Large intestine (tissue), 3 donors: ENCODE measurements around the gene RD3L. TPM values are rescaled to one million over a fixed set of nuclear protein-coding genes. Genes with fewer than 3 reads are reported as not detected.

ENCODE experiments used
- DNase-seq, 2 donors: peaks; one replicate each; pipeline versions ENCODE4 v3.0.0 to v3.0.0-alpha.2; 2013
- H3K27ac ChIP-seq: one replicate; pipeline ENCODE4 v1.5.1; 2013; ENCODE audit warnings: low read length
- H3K27me3 ChIP-seq: 2 replicates; pipeline ENCODE4 v1.6.1; 2013; ENCODE audit warnings: low read length; ENCODE audit not compliant: control insufficient read depth, insufficient read depth
- H3K36me3 ChIP-seq: 2 replicates; pipeline ENCODE4 v1.6.1; 2013; ENCODE audit warnings: low read length; ENCODE audit not compliant: control insufficient read depth, insufficient read depth
- H3K4me1 ChIP-seq: one replicate; pipeline ENCODE4 v1.6.1; 2013; ENCODE audit warnings: low read length; ENCODE audit not compliant: control insufficient read depth, insufficient read depth
- H3K4me3 ChIP-seq: one replicate; pipeline ENCODE4 v1.5.1; 2013; ENCODE audit warnings: low read length
- H3K9me3 ChIP-seq: one replicate; pipeline ENCODE4 v1.6.1; 2013; ENCODE audit warnings: mild to moderate bottlenecking, low read depth, low read length, moderate library complexity; ENCODE audit not compliant: control insufficient read depth
- WGBS: methylation state at CpG from one replicate; pipeline ENCODE4 v1.1.5; 2013; ENCODE audit warnings: low lambda C conversion rate; ENCODE audit not compliant: insufficient coverage; 5-methylcytosine and 5-hydroxymethylcytosine counted together
- polyA plus RNA-seq: library from polyadenylated mRNA; unstranded; fragments of 120-200 nt; gene quantifications from one replicate; pipeline ENCODE4 v1.2.1, GENCODE V29; 2013

Gene RD3L
- polyA plus RNA-seq, 1 donor = not detected

- no peak for DNase-seq
- Histone ChIP-seq H3K4me3 (no peak overlapping the region), H3K27ac (no peak overlapping the region), H3K36me3 (no peaks in the 10 kb centered on the region), H3K27me3 (no peaks in the 10 kb centered on the region), H3K4me1 (no peaks in the 10 kb centered on the region), H3K9me3 (no peaks in the 10 kb centered on the region)
- 74% methylated on average over 4 of the region's 11 CpGs for WGBS
Measured at GRCh38 chr14:103960457-103961055, 18.2 kb upstream of the RD3L start.

- no peak overlapping the region for H3K4me3 ChIP-seq
- 88% methylated on average over 1 of the region's 5 CpGs for WGBS
- no peaks in the 10 kb centered on the region for H3K36me3 ChIP-seq
- no peak for DNase-seq
- H3K27ac ChIP-seq = no peak overlapping the region
- H3K9me3 ChIP-seq = no peaks in the 10 kb centered on the region
- H3K4me1 ChIP-seq = no peaks in the 10 kb centered on the region
- H3K27me3 ChIP-seq = no peaks in the 10 kb centered on the region
Measured at GRCh38 chr14:103949131-103949790, 6.9 kb upstream of the RD3L start.

- H3K27ac ChIP-seq = no peak overlapping the region
- no CpG with 5 or more reads among the region's 2 CpGs for WGBS
Measured at GRCh38 chr14:103948442-103948841, 6.1 kb upstream of the RD3L start.

GRCh38 chr14:103946975-103947374, 4.6 kb upstream of the RD3L start:
- Histone ChIP-seq H3K27me3 (peaks cover 3% of the 10 kb centered on the region), H3K4me1 (no peaks in the 10 kb centered on the region), H3K27ac (no peak overlapping the region), H3K4me3 (no peak overlapping the region), H3K36me3 (no peaks in the 10 kb centered on the region), H3K9me3 (no peaks in the 10 kb centered on the region)
- no peak for DNase-seq
- WGBS = 100% methylated on average over 1 of the region's 2 CpGs

More at GRCh38 chr14:103948442-103948841, 6.1 kb upstream of the RD3L start:
- H3K36me3 ChIP-seq = no peaks in the 10 kb centered on the region
- H3K4me3 ChIP-seq = no peak overlapping the region
- H3K27me3 ChIP-seq = peaks cover 2% of the 10 kb centered on the region
- no peaks in the 10 kb centered on the region for H3K9me3 ChIP-seq
- no peaks in the 10 kb centered on the region for H3K4me1 ChIP-seq
- DNase-seq = no peak

- no peaks in the 10 kb centered on the region for H3K9me3 ChIP-seq
- peaks cover 14% of the 10 kb centered on the region for H3K27me3 ChIP-seq
- DNase-seq = no peak
- H3K4me1 ChIP-seq = no peaks in the 10 kb centered on the region
- no peak overlapping the region for H3K4me3 ChIP-seq
- no CpG with 5 or more reads among the region's 5 CpGs for WGBS
- no peak overlapping the region for H3K27ac ChIP-seq
- no peaks in the 10 kb centered on the region for H3K36me3 ChIP-seq
Measured at GRCh38 chr14:103943673-103944072, 1.3 kb upstream of the RD3L start.

GRCh38 chr14:103941462-103941861, 867 bp downstream of the RD3L start:
- no peak for DNase-seq
- Histone ChIP-seq H3K36me3 (no peaks in the 10 kb centered on the region), H3K4me1 (no peaks in the 10 kb centered on the region), H3K27ac (no peak overlapping the region), H3K27me3 (peaks cover 16% of the 10 kb centered on the region), H3K9me3 (no peaks in the 10 kb centered on the region), H3K4me3 (no peak overlapping the region)
- WGBS = 73% methylated on average over 7 of the region's 7 CpGs

- Histone ChIP-seq H3K4me1 (peaks cover 5% of the 10 kb centered on the region), H3K36me3 (no peaks in the 10 kb centered on the region), H3K27me3 (peaks cover 4% of the 10 kb centered on the region), H3K27ac (no peak overlapping the region), H3K4me3 (no peak overlapping the region), H3K9me3 (no peaks in the 10 kb centered on the region)
- no peak for DNase-seq
- no CpG with 5 or more reads among the region's 2 CpGs for WGBS
Measured at GRCh38 chr14:103935102-103935501, 7.2 kb downstream of the RD3L start.

- H3K27ac ChIP-seq = no peak overlapping the region
- 78% methylated on average over 4 of the region's 11 CpGs for WGBS
- H3K36me3 ChIP-seq = no peaks in the 10 kb centered on the region
- H3K27me3 ChIP-seq = peaks cover 2% of the 10 kb centered on the region
- DNase-seq = no peak
- peaks cover 5% of the 10 kb centered on the region for H3K4me1 ChIP-seq
- no peak overlapping the region for H3K4me3 ChIP-seq
- H3K9me3 ChIP-seq = peaks cover 2% of the 10 kb centered on the region
Measured at GRCh38 chr14:103932791-103933490, 9.4 kb downstream of the RD3L start.

- WGBS = no CpG with 5 or more reads among the region's 3 CpGs
- no peaks in the 10 kb centered on the region for H3K36me3 ChIP-seq
- no peak for DNase-seq
- no peak overlapping the region for H3K4me3 ChIP-seq
- H3K27me3 ChIP-seq = peaks cover 6% of the 10 kb centered on the region
- H3K27ac ChIP-seq = no peak overlapping the region
- H3K9me3 ChIP-seq = peaks cover 7% of the 10 kb centered on the region
- H3K4me1 ChIP-seq = peaks cover 5% of the 10 kb centered on the region
Measured at GRCh38 chr14:103931422-103931821, 10.9 kb downstream of the RD3L start.

GRCh38 chr14:103930051-103930604, 12.2 kb downstream of the RD3L start:
- Histone ChIP-seq H3K36me3 (no peaks in the 10 kb centered on the region), H3K9me3 (peaks cover 7% of the 10 kb centered on the region), H3K4me1 (peaks cover 5% of the 10 kb centered on the region), H3K4me3 (no peak overlapping the region), H3K27me3 (peaks cover 6% of the 10 kb centered on the region), H3K27ac (no peak overlapping the region)
- DNase-seq = no peak
- 88% methylated on average over 2 of the region's 14 CpGs for whole genome bisulfite sequencing
